Loucy (cell line): Measurements from ENCODE around the gene ATG16L1.

Experiments
- CTCF ChIP-seq: fragments of 200-600 bp; sonication (generic); conservative IDR thresholded peaks from 2 replicates; pipeline ENCODE4 v1.5.1; 2014; ENCODE audit warnings: mild to moderate bottlenecking, antibody characterized with exemption, low read length
- EZH2phosphoT487 ChIP-seq: fragments of 200-600 bp; IDR thresholded peaks from 2 replicates; pipeline ENCODE4 v1.6.1; 2018; ENCODE audit warnings: antibody characterized with exemption, mild to moderate bottlenecking, moderate library complexity, borderline replicate concordance

- no peak for TF ChIP-seq CTCF
- no peak for TF ChIP-seq EZH2phosphoT487
These were observed 17.2 kb upstream of the ATG16L1 start for GRCh38 chr2:233234264-233234663.
